Urinary bladder (tissue), 4 donors: ENCODE results near the gene EHD4. TPM values are rescaled to one million over a fixed set of nuclear protein-coding genes. Genes with fewer than 3 reads are reported as not detected.

Experiments
- DNase-seq: peaks from one replicate; pipeline ENCODE4 v3.0.0-alpha.2; 2015; ENCODE audit errors: extremely low spot score
- H3K27ac ChIP-seq: one replicate; pipeline ENCODE4 v1.5.1; 2013; ENCODE audit warnings: low read depth, mild to moderate bottlenecking, moderate library complexity
- H3K36me3 ChIP-seq: one replicate; pipeline ENCODE4 v1.6.1; 2013; ENCODE audit warnings: mild to moderate bottlenecking, moderate library complexity; ENCODE audit not compliant: insufficient read depth
- H3K4me1 ChIP-seq: one replicate; pipeline ENCODE4 v1.6.1; 2013; ENCODE audit warnings: mild to moderate bottlenecking, moderate library complexity; ENCODE audit not compliant: insufficient read depth
- H3K4me3 ChIP-seq: one replicate; pipeline ENCODE4 v1.5.1; 2013; ENCODE audit warnings: low read depth, low read length
- WGBS: extraction: QIAGEN DNeasy Blood & Tissue Kit; methylation state at CpG from one replicate; pipeline ENCODE4 v1.1.7; 2013; 5-methylcytosine and 5-hydroxymethylcytosine counted together
- polyA plus RNA-seq: library from polyadenylated mRNA; stranded (reverse); fragments of 200-250 nt; gene quantifications from one replicate; pipeline ENCODE4 v1.2.3, GENCODE V29; 2013
- total RNA-seq: library from RNA; depleted of rRNA; stranded (reverse); fragments of >200 nt; gene quantifications from one replicate; pipeline ENCODE4 v1.2.3, GENCODE V29; 2014
- donor health status: healthy with polysubstance abuse.
- donor health status: healthy.

EHD4 gene
- total and polyA plus RNA-seq, 2 donors = 14.4 to 17.0 TPM

DNA sequence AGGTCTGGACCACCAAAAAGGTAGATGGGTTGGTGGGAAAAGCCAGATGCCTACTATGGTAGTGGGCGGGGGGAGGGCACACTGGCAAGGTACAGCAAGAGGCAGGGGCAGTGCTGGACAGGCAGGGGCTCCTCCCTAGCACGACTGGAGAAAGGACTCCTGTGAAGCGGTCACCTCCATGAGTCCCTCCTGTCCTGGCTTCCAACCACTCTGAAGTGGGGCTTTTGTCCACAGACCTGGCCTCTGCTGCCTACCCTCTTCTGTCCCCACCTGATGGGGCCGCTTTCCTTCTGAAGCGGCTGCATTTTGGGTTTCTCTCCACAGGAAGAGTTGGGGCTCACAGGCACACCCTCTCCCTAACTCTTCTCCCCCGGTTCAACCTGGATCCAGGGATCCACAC, 75.8 kb downstream of the EHD4 start:
- WGBS = 95% methylated on average over 6 of the region's 6 CpGs
- Histone ChIP-seq H3K4me1 (no peaks in the 10 kb centered on the region), H3K27ac (no peak overlapping the region)

DNA sequence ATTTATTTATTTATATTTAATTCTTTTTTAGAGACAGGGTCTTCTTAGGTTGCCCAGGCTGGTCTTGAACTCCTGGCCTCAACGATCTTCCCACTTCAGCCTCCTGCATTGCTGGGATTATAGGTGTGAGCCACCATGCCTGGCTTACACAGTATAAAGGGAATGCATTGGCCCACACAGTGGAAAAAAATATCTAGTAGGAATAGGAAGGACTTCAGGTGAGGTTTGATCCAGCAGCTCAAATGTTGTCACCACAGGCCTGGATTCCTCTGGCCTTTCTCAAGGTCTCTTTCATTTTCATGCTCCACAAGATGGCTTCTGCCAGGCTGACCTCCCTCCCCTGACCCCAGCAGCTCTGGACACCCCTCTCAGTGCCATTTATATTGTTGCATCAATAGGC, 76.4 kb downstream of the EHD4 start:
- no peak overlapping the region for H3K27ac ChIP-seq
- no peaks in the 10 kb centered on the region for H3K4me1 ChIP-seq
- WGBS = 98% methylated on average over 1 of the region's 1 CpG
- no peak overlapping the region for H3K4me3 ChIP-seq
- H3K36me3 ChIP-seq = no peaks in the 10 kb centered on the region
- no peak for DNase-seq

More for the DNA sequence above, 75.8 kb downstream of the EHD4 start:
- H3K4me3 ChIP-seq = no peak overlapping the region
- DNase-seq = no peak
- no peaks in the 10 kb centered on the region for H3K36me3 ChIP-seq

DNA sequence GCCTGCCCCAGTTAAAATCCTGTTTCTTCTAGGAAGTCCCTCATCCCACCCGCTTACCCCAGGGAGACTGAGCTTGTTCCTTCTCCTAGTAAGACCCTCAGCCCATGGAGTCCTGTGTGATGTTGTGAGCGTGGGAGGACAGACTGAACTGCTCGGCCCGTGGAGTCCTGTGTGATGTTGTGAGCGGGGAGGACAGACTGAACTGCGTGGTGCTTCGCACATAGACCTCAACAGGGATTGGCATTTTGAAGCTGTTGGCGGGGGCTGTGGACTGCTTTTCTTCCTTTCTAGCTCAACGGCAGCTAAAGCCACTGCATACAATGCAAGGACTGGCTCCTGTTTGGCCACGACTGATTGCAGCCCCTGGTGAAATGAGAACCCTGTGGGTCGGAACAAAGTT, 76.9 kb downstream of the EHD4 start:
- Histone ChIP-seq H3K4me3 (no peak overlapping the region), H3K36me3 (no peaks in the 10 kb centered on the region), H3K27ac (peak overlapping the region; percentile 55), H3K4me1 (no peaks in the 10 kb centered on the region)
- no peak for DNase-seq
- WGBS = 94% methylated on average over 11 of the region's 11 CpGs

DNA sequence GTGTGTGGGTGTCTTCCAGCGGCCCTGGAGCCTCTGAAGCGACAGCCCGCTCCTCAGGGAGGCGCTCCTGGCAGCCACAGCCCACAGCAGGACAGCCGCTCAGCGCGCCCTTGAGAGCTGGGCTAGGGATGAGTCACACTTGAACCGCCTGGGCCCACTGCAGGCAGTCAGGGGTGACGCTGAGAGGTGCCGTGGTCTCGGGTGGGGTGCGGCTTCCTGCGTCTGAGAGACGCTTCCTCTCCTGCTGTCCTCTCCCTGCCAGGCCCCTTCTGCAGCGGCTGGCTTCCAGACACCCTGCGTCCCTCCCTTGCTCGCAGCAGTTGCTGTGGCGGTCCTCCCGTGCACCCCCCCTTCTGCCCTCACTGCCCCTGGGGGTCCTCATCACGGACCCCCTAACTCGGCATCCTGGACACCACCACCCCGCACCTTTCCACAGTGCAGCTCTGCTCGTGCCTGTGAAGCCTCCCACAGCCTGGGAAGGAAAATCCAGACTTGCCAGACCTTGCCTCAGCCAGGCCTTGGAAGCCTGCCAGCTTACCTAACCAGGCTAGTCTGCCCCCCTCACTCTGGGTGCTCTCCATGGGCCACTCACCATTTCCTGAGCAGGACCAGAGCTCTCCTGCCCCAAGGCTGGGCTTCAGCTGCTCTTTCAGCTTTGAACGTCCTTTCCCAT, 77.4 kb downstream of the EHD4 start:
- 24% methylated on average over 24 of the region's 24 CpGs for WGBS
- peak; percentile 29 for DNase-seq
- Histone ChIP-seq H3K36me3 (no peaks in the 10 kb centered on the region), H3K27ac (peak overlapping the region; percentile 55), H3K4me1 (no peaks in the 10 kb centered on the region), H3K4me3 (no peak overlapping the region)

DNA sequence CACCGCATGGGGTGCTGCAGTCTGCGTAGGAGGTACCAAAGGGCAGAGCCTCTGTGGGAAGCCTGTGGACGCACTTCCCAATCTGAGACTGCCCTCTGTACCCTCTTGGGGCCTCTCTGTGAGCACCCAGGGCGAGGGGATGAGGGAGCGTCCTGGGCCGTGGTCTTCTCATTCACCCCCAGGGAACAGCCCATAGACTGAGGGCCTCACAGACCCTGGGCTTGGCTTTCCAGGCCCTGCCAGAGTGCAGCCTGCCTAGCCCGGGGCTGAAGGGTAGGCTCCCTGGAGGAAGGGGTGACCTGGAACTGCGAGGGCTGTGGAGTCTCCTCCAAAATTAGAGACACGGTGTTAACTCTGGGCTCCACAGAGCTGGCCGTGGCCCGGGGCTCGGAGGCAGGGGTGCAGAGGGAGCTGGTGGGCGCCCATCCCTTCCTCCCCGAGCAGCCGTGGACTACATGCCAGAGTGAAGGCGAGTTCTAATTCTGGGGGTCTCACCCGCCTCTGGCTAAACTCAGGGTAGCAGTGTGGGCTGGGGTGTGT, 78.0 kb downstream of the EHD4 start:
- DNase-seq = no peak
- Histone ChIP-seq H3K4me1 (no peaks in the 10 kb centered on the region), H3K27ac (peak overlapping the region; percentile 55), H3K4me3 (no peak overlapping the region), H3K36me3 (no peaks in the 10 kb centered on the region)
- 75% methylated on average over 17 of the region's 17 CpGs for WGBS

DNA sequence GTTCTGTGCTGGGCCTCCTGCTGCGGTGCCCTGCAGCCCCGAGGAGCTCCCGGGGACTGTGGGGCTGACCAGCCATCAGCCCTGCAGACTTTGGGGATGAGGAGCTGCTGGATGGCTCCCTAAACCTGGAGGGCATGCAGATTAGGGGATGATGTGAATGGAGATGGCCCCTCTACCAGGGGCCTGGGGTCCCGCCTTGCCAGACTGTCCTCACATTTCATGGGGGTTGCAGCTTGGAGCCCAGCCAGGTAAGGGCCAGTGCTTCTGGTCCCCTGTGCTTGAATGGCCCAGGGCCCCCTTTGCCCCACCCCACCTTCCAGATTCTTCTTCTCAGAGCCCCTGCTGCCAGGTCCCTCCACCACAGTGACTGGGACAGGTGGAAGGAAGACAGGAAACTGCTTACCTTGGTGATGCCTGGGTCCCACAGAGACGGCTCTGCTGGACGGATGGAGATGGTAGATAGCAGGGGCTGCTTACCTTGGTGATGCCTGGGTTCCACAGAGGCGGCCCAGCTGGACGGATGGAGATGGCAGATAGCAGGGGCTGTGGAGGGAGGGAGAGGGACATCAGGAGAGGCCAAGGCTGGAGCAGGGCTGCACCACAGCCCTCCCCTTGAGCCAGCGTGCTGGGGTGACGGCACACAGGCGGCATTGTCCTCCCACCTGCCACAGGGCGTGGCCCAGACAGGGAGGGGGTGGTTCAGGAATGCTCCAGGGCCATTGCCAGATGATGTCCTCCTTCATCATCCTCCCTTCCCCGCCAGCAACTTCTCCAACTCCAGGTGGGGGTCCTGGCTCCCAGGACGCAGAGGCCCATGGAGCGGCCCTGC, 78.7 kb downstream of the EHD4 start, which contains the start of gene SPTBN5:
Gene SPTBN5 (minus strand): TSS at position 632 of the 829 bp plus-strand sequence. CDS start 556 bp downstream, at position 76.
- no peaks in the 10 kb centered on the region for H3K36me3 ChIP-seq
- H3K27ac ChIP-seq = peak within 1 kb of the TSS; percentile 55
- WGBS = 90% methylated on average over 15 of the region's 15 CpGs
- no peaks in the 10 kb centered on the region for H3K4me1 ChIP-seq
- no peak for DNase-seq
- no peak within 1 kb of the TSS for H3K4me3 ChIP-seq

DNA sequence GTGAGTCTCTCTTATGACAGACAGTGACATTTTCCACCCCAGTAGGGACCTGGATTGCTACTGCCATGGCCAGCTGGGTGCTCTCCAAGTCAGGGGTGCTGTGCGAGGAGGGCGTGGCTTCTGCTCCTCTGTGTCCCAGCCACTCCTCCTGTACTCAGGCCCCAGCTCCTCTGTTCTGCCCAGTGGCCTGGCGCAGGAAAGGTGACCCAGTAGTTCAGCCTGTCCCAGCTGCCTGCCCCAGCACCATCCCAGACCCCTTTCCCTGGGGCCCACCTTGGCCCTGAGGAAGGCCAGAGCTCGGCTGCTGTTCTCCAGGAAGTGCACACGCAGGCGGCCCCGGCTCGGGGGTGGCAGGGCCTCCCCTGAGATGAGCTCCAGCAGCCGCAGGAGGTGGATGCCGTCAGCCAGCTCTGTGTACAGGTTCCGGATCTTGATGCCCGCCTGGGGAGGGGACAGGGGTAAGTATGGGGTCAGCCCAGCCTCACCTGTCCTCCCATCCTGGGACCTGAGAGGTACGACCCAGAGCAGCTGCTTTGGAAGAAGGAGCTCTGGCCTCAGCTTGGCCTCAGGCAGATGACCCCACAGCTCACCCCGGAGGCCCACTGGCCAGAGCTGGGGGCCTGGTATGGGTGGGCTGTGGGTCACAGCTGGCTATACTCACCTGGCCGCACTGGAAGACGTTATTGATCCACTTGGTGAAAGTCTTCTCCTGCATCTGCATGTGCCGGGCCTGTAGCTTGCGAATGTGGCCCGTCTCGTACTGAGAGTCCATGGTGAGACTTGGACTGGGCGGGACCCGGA, 79.5 kb downstream of the EHD4 start:
- H3K4me3 ChIP-seq = no peak overlapping the region
- WGBS = 82% methylated on average over 22 of the region's 22 CpGs
- H3K27ac ChIP-seq = no peak overlapping the region
- no peak for DNase-seq
- no peaks in the 10 kb centered on the region for H3K4me1 ChIP-seq
- H3K36me3 ChIP-seq = no peaks in the 10 kb centered on the region

DNA sequence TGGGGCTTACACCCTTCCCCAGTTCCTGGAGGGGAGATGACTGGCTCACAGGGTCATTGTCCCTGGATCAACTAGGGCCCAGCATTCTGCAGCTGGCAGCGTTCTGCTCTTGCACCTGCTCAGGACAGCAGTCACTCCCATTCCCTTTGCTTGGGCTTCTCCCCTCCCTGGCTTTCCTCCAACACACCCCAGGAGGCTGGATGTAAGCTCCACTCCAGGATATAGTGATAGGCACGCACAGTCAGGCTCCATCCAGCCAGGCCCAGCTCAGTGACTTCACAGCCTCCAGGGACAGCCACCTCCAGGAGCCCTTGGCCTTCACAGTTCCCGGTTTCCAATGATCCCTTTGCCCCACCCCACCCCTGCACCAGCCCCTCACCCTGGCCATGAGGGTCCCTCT, 80.4 kb downstream of the EHD4 start:
- Histone ChIP-seq H3K4me3 (no peak overlapping the region), H3K4me1 (no peaks in the 10 kb centered on the region), H3K36me3 (no peaks in the 10 kb centered on the region), H3K27ac (no peak overlapping the region)
- no peak for DNase-seq
- 87% methylated on average over 3 of the region's 3 CpGs for WGBS

DNA sequence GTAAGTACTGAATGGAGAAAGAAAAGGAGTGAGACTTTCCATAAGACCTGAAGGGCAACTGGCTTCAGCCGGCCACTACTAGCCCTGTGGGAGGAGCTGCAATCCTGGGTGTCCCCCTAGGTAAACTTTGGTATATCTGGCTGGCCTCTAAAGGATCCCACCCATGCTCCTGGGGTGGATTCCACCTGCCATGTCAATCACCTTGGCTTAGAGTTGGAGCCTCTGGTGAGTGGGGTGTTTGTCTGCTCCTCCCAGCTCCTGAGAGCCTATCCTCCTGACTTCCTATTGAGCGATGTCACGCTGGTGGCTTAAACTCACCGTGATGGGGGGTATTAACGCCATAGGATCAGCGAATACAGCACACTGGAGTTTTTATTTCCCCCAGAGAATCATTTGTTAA, 81.1 kb downstream of the EHD4 start:
- Histone ChIP-seq H3K4me1 (no peaks in the 10 kb centered on the region), H3K27ac (no peak overlapping the region), H3K36me3 (no peaks in the 10 kb centered on the region), H3K4me3 (no peak overlapping the region)
- DNase-seq = no peak
- WGBS = 91% methylated on average over 6 of the region's 6 CpGs

DNA sequence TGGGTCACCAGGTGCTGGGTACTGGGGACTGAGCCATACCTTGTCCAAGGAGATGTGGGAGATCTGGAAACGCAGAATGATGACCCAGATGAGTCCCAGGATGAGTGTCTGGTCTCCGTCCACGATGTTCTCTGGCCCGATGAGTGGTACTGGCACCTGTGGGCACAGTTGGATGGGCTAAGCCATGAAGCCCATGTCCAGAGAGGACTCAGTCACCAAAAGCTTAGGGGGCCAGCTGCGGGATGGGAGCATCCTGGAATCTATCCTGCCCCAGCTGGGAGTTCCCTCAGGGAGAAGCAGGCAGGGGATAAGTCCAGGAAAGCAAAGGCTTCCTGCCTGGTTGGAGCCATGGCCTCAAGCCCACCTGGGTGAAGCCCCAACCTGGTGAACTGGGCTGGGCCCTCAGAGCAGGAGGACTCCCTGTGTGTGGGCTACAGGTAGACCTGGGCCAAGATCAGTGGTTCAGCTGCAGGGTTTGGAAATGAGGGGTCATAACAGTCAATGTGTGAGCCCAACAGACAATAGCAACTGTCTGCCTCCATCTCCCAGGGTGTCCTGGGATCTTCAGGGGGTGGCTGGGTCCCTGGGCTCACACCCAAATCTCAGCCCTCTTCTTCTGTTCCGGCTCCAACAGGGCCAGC, 82.2 kb downstream of the EHD4 start:
- WGBS = 93% methylated on average over 6 of the region's 6 CpGs
- DNase-seq = no peak
- H3K4me3 ChIP-seq = no peak overlapping the region
- H3K4me1 ChIP-seq = no peaks in the 10 kb centered on the region
- no peak overlapping the region for H3K27ac ChIP-seq
- no peaks in the 10 kb centered on the region for H3K36me3 ChIP-seq

DNA sequence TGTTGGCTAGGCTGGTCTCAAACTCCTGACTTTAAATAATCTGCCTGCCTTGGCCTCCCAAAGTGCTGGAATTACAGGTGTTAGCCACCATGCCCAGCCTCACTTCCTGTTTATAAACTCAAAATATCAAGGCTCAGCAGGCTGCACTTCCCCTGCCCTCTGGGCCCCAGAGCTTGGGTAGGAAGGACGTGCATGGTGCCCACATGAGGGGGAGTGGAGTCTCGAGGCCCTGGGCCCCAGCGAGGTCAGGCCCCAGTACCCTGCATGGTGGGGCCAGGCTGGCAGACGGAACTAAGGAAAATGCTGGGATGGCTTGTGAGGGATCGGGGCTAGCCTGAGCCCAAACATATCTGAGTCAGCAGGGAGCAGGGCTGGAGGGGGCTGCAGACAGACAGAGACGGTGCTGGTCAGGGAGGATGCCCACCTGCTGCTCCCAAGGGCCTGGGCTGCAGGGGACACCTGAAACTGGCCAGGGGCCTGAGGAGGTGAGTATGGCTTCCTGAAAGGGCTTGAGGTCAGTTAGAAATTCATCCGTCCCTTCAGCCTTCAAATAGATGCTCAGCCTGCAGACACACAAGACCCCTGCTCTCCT, 83.6 kb downstream of the EHD4 start:
- Histone ChIP-seq H3K4me1 (no peaks in the 10 kb centered on the region), H3K27ac (no peak overlapping the region), H3K36me3 (no peaks in the 10 kb centered on the region), H3K4me3 (no peak overlapping the region)
- 85% methylated on average over 7 of the region's 7 CpGs for WGBS
- no peak for DNase-seq

DNA sequence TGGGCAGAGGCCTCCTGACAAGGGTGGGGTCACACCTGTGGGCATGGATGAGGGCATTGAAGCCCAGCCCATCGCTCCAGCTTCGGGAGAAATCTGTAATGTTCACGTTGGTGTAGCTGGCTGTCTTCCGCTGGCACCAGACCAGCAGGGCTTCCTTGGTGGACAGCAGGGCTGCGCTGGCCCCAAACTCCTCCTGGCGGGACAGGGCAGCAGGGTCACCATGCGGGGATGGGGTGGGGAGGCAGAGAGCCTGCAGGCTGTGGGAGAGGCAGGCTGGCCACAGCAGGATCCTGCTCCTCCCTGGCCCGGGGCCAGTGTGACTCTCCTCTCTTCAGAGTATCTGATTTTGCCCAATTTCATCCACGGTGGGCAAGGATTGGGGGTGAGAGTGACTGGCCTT, 84.5 kb downstream of the EHD4 start:
- 83% methylated on average over 9 of the region's 9 CpGs for WGBS
- no peak for DNase-seq
- H3K4me3 ChIP-seq = no peak overlapping the region

DNA sequence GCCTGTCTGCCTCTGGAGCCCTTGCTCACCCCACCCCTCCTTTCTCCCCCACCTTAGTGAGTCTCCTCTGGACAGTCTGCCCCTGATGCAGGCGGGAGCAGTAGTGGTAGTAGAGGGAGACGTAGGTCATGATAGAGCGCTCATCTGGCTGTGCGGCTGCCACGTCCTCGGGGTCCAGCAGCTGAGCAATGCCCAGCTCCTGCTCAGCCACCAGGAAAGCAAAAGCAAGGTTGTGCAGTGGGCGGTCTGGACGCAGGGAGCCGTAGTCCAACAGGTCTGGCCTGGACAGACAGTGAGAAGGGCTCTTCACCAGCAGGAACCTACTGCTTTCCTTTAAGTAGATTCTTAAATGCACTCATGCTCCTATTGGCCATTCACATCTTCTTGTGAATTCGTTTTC, 85.2 kb downstream of the EHD4 start:
- no peaks in the 10 kb centered on the region for H3K36me3 ChIP-seq
- 93% methylated on average over 10 of the region's 10 CpGs for WGBS
- H3K4me1 ChIP-seq = no peaks in the 10 kb centered on the region
- DNase-seq = no peak
- no peak overlapping the region for H3K4me3 ChIP-seq
- H3K27ac ChIP-seq = no peak overlapping the region

More for the DNA sequence above, 84.5 kb downstream of the EHD4 start:
- no peak overlapping the region for H3K27ac ChIP-seq
- no peaks in the 10 kb centered on the region for H3K36me3 ChIP-seq
- no peaks in the 10 kb centered on the region for H3K4me1 ChIP-seq
